ENCODE measurements around the gene RYR2.

- TF ChIP-seq, protein P1, sequence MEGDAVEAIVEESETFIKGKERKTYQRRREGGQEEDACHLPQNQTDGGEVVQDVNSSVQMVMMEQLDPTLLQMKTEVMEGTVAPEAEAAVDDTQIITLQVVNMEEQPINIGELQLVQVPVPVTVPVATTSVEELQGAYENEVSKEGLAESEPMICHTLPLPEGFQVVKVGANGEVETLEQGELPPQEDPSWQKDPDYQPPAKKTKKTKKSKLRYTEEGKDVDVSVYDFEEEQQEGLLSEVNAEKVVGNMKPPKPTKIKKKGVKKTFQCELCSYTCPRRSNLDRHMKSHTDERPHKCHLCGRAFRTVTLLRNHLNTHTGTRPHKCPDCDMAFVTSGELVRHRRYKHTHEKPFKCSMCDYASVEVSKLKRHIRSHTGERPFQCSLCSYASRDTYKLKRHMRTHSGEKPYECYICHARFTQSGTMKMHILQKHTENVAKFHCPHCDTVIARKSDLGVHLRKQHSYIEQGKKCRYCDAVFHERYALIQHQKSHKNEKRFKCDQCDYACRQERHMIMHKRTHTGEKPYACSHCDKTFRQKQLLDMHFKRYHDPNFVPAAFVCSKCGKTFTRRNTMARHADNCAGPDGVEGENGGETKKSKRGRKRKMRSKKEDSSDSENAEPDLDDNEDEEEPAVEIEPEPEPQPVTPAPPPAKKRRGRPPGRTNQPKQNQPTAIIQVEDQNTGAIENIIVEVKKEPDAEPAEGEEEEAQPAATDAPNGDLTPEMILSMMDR (IDR thresholded peaks at IDR 0.05) = no peak
- TF ChIP-seq EZH2 (IDR thresholded peaks at IDR 0.05) (no peak), EZH2phosphoT487 (IDR thresholded peaks at IDR 0.05) (no peak)
Observed at GRCh38 chr1:237690656-237691055, 648.7 kb downstream of the RYR2 start.
